ENCODE measurements around the gene CDH23.
A peak's percentile ranks its signal among the peaks of the same experiment; 100 is the strongest.

Gene CDH23

DNA sequence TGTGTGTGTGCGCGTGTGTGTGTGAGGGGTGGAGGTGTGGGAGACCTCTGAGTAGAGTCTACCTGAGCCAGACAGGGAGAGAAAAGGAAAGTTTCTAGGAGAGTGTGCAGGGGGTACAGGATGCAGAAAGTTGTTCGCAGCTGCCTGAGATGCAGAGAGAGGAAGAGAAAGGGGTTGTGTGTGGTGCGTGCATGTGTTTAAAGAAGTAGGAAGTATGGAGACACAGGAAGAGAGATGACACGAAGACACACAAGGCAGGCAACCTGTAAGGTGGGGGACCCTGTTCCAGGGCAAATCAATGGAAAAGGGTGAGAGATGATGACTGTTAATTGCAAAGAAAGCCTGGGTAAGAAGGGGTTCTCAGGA is 270.6 kb downstream of the CDH23 start:
- H3K27me3 Mint-ChIP-seq (ENCODE audit: low read depth): no peaks in the 10 kb centered on the region
- no peak overlapping the region for H3K4me3 Mint-ChIP-seq
- H3K36me3 Mint-ChIP-seq (ENCODE audit: low read depth): no peaks in the 10 kb centered on the region
- H3K4me1 Mint-ChIP-seq (ENCODE audit: low read depth): peaks cover 8% of the 10 kb centered on the region
- peak overlapping the region; percentile 23 for H3K27ac Mint-ChIP-seq
- H3K9me3 Mint-ChIP-seq: no peaks in the 10 kb centered on the region

DNA sequence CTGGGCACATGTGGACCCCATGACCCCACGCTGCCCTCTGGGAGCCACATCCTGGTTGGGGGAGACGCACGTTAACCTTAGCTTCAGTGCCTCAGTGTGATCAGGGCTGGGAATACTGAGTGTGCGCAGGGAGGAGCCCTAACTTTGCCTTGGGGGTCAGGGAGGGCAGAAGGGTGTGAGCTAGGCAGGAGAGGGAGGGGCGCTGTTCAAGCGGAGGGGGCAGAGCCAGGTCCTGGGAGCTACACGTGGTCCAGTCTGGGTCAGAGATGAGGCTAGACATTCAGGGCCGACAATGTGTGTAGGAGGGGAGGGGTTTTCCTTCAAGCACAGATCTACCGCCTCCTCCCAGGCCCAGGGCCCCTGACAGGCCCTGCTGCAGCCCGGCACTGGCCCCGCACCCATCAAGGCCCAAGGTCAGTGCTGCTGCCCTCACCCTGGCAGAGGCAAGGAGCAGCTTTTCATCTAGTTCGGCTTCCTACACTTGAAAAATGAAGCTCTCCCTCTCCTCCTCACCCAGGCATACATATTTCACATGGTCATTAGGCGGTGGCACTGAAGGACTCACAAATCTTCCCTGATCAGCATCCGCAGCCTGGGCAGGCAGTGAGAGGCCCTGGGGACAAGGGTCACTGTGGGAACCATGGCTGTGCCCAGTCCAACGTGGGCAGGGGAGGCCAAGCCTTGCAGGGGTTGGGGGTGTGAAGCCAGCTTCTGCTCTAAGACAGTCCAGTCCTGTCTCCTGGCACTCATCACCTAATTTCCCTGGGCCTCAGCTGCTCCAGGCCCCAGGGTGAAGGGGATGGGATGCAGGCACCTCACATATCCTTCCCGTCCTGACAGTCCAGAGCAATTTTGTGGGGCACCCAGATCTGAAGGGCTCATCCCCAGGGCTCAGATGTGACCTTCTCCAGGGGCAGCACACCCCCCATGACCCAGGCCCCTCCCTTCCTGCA is 275.6 kb downstream of the CDH23 start:
- H3K4me1 Mint-ChIP-seq (ENCODE audit: low read depth): peaks cover 4% of the 10 kb centered on the region
- no peaks in the 10 kb centered on the region for H3K36me3 Mint-ChIP-seq (ENCODE audit: low read depth)
- no peak overlapping the region for H3K4me3 Mint-ChIP-seq
- H3K27me3 Mint-ChIP-seq (ENCODE audit: low read depth): peaks cover 4% of the 10 kb centered on the region
- no peak overlapping the region for H3K27ac Mint-ChIP-seq
- H3K9me3 Mint-ChIP-seq: no peaks in the 10 kb centered on the region

DNA sequence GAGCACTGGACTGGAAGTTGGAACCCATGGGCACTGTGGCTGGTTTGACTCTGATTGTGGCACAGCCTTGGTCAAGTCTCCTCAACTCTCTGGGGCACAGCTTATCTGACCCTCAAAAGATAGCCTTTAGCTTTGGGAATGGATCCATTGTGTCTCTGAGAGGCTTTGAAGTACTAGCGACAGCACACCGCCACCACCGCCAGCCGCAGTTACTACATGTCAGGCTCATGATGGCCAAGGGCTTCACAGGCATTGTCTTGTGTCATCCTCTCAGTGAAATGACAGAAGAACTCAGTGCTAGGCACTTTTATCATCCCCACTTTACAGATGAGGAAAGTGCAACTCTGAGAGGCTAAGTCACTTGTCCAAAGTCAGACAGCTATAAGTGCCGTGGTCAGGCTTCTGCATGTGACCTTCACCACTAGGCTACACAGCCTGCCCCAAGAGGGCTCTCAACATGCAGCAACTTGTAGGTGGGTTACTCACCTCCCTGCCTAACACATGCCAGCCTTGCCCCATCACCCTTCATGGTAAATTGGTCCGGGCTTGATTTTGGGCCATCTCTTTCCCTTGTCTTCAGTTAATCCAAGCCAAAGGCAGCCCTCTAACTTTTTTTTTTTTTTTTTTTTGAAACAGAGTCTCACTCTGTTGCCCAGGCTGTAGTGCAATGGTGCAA is 278.7 kb downstream of the CDH23 start:
- H3K36me3 Mint-ChIP-seq (ENCODE audit: low read depth): no peaks in the 10 kb centered on the region
- H3K4me3 Mint-ChIP-seq: no peak overlapping the region
- H3K27me3 Mint-ChIP-seq (ENCODE audit: low read depth): peaks cover 7% of the 10 kb centered on the region
- H3K9me3 Mint-ChIP-seq: no peaks in the 10 kb centered on the region
- no peaks in the 10 kb centered on the region for H3K4me1 Mint-ChIP-seq (ENCODE audit: low read depth)
- no peak overlapping the region for H3K27ac Mint-ChIP-seq

DNA sequence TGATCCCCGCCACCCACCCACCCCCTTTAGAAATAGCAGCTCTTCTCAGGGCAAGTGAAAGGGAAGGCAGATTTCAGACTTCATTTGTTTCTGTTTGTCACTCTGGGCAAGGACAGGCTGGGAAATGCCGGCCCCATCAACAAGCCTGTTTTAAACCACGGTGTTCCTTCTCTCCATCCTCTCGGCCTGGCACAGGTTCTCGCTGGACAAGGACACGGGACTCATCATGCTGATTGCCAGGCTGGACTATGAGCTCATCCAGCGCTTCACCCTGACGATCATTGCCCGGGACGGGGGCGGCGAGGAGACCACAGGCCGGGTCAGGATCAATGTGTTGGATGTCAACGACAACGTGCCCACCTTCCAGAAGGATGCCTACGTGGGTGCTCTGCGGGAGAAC is 280.5 kb downstream of the CDH23 start:
- H3K27me3 Mint-ChIP-seq (ENCODE audit: low read depth): peaks cover 12% of the 10 kb centered on the region
- H3K36me3 Mint-ChIP-seq (ENCODE audit: low read depth): no peaks in the 10 kb centered on the region
- H3K9me3 Mint-ChIP-seq: no peaks in the 10 kb centered on the region
- no peak overlapping the region for H3K27ac Mint-ChIP-seq
- no peaks in the 10 kb centered on the region for H3K4me1 Mint-ChIP-seq (ENCODE audit: low read depth)
- H3K4me3 Mint-ChIP-seq: no peak overlapping the region

DNA sequence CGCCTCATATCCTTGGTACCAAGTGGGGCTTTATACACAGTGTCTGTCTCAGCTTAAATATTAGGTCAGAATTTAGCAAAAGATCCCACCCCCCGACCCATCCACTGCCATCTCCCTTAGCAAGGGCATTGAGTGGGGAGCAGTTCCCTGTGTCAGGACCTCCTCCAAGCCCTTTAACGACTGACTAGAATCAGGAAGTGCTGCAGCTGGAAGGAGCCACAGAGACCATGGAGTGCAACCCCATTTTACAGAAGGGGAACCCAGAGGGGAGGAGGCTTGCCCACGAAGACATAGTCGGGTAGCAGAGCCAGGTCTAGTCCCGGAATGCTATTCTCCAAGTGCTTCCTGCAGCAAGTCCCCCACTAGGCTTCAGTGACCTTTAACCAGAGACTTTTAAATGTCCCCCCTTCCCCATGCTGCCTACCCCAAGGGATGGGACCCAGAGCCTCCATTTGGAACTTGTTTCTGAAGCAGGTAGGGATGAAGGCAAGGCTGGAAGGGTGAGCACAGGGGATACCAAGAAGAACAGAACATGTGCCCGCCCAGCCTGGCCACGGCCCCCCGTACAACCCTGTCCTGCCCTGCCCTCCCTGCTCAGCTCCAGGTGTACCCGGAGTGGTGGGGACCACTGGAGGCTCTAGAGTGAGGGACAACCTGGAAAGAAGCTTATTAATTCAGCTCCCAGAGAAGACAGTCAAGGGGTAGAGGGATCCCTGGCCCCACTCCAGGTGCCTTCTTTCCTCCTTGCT is 281.5 kb downstream of the CDH23 start:
- Mint-ChIP-seq H3K36me3 (ENCODE audit: low read depth) (no peaks in the 10 kb centered on the region), H3K4me3 (no peak overlapping the region), H3K9me3 (no peaks in the 10 kb centered on the region), H3K27me3 (ENCODE audit: low read depth) (peaks cover 12% of the 10 kb centered on the region), H3K4me1 (ENCODE audit: low read depth) (no peaks in the 10 kb centered on the region), H3K27ac (no peak overlapping the region)

DNA sequence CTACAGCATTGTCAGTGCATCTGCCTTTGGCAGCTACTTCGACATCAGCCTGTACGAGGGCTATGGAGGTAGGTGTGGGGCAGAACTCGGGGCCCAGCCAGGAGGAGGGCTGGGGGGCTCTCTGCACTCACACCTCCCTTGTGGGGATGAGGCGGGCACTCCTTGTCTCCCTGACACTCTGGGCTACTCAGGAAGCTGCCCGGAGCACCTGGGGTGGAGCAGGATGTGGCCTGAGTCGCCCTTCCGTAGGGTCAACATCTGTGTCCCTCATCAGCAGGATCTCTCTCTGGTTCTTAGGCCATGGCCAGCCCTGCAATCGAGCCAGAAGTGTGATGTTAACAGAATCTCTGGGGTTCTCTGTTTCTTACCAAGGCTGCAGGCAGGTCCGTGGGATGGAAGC is 282.7 kb downstream of the CDH23 start:
- Mint-ChIP-seq H3K9me3 (no peaks in the 10 kb centered on the region), H3K27me3 (ENCODE audit: low read depth) (peaks cover 12% of the 10 kb centered on the region), H3K4me1 (ENCODE audit: low read depth) (peaks cover 1% of the 10 kb centered on the region), H3K36me3 (ENCODE audit: low read depth) (no peaks in the 10 kb centered on the region), H3K4me3 (no peak overlapping the region), H3K27ac (no peak overlapping the region)

DNA sequence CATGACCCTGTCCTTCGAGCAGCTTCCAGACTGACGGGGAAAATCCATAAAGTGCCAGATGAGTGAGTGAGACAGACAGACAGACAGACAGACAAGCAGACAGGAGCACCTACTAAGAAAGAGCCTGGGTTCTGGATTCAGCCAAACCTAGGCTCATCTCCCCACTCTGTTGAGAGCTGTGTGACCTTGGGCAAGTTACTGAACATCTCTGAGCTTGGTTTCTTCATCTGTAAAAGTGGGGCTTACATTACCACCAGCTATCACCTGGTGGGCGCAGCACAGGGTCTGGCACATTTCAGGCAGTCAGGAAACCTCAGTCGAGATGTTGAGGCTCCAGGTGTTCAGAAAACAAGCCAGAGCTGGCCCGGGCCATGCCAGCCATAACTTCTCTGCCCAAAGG is 285.3 kb downstream of the CDH23 start:
- Mint-ChIP-seq H3K36me3 (ENCODE audit: low read depth) (no peaks in the 10 kb centered on the region), H3K4me3 (no peak overlapping the region), H3K9me3 (no peaks in the 10 kb centered on the region), H3K27me3 (ENCODE audit: low read depth) (peaks cover 8% of the 10 kb centered on the region), H3K27ac (no peak overlapping the region), H3K4me1 (ENCODE audit: low read depth) (peaks cover 3% of the 10 kb centered on the region)

DNA sequence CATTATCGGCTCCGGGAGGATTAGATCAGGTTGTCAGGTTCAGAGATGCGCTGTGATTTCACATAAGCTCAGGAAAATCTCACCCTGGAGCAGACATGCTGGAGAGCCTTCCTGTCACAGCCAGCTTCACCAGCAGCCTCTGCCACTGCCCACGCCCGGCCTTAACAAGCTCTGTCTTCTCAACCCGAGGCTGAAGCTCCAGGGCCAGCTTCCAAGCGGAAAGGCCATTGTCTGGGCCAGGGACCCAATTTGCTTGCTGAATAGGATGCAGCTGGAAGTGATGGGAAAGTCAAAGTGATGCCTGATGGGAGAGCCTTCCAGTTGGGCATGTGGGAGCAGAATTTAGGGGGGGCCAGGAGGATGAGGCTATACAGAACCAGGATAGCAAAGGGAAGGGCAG is 286.6 kb downstream of the CDH23 start:
- Mint-ChIP-seq H3K27me3 (ENCODE audit: low read depth) (peaks cover 8% of the 10 kb centered on the region), H3K4me1 (ENCODE audit: low read depth) (peaks cover 6% of the 10 kb centered on the region), H3K27ac (no peak overlapping the region), H3K4me3 (no peak overlapping the region), H3K9me3 (peaks cover 5% of the 10 kb centered on the region), H3K36me3 (ENCODE audit: low read depth) (peaks cover 3% of the 10 kb centered on the region)

DNA sequence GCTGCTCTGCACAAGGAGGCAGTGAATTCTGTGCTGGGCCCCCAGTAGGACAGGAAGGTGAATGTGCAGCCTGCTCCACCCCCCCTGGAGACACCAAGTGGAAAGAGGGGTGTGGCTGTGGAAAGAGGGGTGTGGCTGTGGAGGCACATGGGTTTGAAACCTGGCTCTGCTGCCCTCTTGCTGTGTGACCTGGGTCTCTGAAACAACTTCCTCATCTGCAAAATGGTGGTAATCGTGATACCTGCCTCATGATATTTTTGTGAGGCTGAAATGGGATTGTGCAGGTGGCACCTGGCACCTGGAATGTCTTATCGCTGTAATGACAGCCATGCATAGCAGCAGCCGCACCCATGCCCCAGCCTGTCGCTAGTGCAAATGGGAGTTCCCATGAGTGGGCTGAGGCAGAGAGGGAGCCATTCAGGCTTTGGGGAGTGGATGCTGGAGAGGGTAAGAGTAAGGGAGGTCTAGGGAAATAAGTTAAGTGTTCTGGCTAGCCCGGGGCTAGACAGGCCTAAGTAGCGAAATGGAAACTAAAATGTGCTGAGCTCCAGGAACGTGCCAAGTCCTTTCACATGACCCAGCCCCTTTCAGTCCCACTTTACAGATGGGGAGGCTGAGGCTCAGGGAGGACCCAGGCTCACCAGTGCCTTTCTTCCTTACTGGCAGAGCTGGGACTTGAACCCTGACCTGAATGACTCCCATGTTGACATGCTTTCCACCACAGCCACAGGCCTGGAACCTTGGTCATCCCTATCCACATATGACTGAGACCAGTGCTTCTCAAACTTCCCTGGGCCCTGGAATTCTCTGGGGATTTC is 287.8 kb downstream of the CDH23 start:
- Mint-ChIP-seq H3K27ac (no peak overlapping the region), H3K27me3 (ENCODE audit: low read depth) (peaks cover 8% of the 10 kb centered on the region), H3K4me1 (ENCODE audit: low read depth) (peaks cover 6% of the 10 kb centered on the region), H3K9me3 (peaks cover 6% of the 10 kb centered on the region), H3K4me3 (no peak overlapping the region), H3K36me3 (ENCODE audit: low read depth) (peaks cover 3% of the 10 kb centered on the region)

DNA sequence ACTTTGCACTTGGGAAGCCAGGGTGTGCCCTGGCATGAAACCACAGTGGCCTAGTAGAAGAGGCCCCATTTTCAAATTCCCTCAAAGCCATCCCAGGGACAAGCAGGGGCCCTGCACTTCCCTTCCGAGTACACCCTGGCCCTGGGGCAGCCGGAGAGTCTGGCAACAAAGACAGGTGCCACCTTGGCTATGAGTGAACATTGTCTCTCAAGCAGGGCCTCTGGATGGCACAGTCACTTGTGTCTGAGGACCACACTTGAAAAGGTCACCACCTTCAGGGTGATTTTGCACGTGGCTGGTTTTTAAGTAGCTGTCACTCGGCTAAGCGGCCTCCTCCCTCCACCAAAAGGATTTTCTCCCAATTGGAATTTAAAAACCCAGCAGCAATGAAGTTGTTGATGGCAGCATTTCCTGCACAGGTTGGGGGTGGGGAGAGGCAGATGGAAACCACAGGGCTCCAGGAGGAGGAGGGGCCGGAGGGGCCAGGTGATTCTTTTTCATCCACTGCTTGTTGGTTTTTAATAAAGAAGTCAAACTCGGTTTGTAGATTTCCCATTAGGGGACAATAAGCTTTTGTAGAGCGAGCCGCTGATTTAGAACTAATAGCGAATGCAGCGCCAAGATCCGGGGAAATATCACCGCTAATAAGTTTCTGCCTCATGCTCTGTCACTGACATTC is 289.0 kb downstream of the CDH23 start:
- Mint-ChIP-seq H3K27ac (no peak overlapping the region), H3K4me3 (no peak overlapping the region), H3K27me3 (ENCODE audit: low read depth) (peaks cover 5% of the 10 kb centered on the region), H3K36me3 (ENCODE audit: low read depth) (peaks cover 3% of the 10 kb centered on the region), H3K4me1 (ENCODE audit: low read depth) (peaks cover 6% of the 10 kb centered on the region), H3K9me3 (peaks cover 6% of the 10 kb centered on the region)

DNA sequence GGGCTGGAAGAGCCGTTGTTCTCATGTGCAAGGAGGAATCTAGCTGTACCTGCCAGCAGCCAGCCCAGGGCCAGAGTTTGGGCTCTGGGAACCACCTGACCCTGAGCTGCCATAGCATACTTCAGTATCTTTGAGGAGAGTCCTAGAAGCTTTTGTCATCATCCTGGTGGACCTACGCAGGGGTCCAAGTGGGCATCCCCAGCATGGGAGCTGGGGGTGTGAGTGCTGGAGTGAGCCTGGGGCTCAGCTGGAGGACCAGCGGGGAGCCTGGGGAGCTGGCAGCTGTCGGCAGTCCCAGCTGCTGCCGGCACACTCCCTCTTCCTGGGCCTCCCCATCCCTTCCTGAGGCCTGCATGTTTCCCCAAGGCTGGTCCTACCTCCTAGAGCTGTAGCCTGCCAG is 290.4 kb downstream of the CDH23 start:
- H3K36me3 Mint-ChIP-seq (ENCODE audit: low read depth): peaks cover 3% of the 10 kb centered on the region
- H3K4me1 Mint-ChIP-seq (ENCODE audit: low read depth): peaks cover 6% of the 10 kb centered on the region
- H3K4me3 Mint-ChIP-seq: no peak overlapping the region
- H3K27ac Mint-ChIP-seq: no peak overlapping the region
- H3K9me3 Mint-ChIP-seq: peaks cover 6% of the 10 kb centered on the region
- no peaks in the 10 kb centered on the region for H3K27me3 Mint-ChIP-seq (ENCODE audit: low read depth)

DNA sequence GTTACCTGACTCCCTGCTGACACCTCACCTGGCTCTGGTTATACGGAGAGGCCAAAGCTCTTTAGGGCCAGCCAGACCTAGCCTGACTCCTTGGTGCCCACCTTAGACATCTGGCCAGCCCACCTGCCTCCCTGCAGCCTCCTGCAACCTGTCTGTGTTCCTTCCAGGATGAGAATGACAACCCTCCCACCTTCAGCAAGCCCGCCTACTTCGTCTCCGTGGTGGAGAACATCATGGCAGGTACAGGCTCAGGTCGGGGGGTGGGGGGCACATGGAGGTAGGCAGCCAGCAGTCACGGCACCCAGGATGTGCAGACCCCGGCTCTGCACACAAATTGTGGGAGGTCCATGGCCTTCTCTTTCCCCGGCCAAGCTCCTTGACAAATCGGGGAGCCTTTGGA is 290.8 kb downstream of the CDH23 start:
- peaks cover 6% of the 10 kb centered on the region for H3K9me3 Mint-ChIP-seq
- peaks cover 3% of the 10 kb centered on the region for H3K36me3 Mint-ChIP-seq (ENCODE audit: low read depth)
- no peak overlapping the region for H3K27ac Mint-ChIP-seq
- no peak overlapping the region for H3K4me3 Mint-ChIP-seq
- H3K4me1 Mint-ChIP-seq (ENCODE audit: low read depth): peaks cover 6% of the 10 kb centered on the region
- no peaks in the 10 kb centered on the region for H3K27me3 Mint-ChIP-seq (ENCODE audit: low read depth)

DNA sequence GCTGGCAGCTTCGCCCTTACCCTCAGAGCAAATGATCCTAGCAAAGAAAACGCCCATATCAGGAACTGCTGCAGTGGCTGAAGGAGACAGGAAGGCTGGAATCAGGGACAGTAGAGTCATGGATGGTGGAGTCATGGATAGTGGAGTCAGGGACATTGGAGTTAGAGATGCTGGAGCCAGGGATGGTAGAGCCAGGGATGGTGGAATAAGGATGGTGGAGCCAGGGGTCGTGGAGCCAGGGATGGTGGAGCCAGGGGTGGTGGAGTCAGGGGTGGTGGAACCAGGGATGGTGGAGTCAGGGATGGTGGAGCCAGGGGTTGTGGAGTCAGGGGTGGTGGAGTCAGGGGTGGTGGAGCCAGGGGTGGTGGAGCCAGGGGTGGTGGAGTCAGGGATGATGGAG is 291.5 kb downstream of the CDH23 start:
- H3K9me3 Mint-ChIP-seq: peaks cover 6% of the 10 kb centered on the region
- peak overlapping the region; percentile 76 for H3K27ac Mint-ChIP-seq
- H3K4me1 Mint-ChIP-seq (ENCODE audit: low read depth): peaks cover 6% of the 10 kb centered on the region
- peaks cover 3% of the 10 kb centered on the region for H3K36me3 Mint-ChIP-seq (ENCODE audit: low read depth)
- H3K27me3 Mint-ChIP-seq (ENCODE audit: low read depth): no peaks in the 10 kb centered on the region
- H3K4me3 Mint-ChIP-seq: no peak overlapping the region

Data from T-helper 1 cell treated with Interleukin-12 subunit alpha and Interleukin-12 subunit beta and Interleukin-4 antibody, amounts not matched to agents 30 μg/mL and 1 μg/mL, for 36 hours (primary cell).